ENCODE data around the gene CAPN14.
A peak's percentile ranks its signal among the peaks of the same experiment; 100 is the strongest.

The CAPN14 gene

DNA sequence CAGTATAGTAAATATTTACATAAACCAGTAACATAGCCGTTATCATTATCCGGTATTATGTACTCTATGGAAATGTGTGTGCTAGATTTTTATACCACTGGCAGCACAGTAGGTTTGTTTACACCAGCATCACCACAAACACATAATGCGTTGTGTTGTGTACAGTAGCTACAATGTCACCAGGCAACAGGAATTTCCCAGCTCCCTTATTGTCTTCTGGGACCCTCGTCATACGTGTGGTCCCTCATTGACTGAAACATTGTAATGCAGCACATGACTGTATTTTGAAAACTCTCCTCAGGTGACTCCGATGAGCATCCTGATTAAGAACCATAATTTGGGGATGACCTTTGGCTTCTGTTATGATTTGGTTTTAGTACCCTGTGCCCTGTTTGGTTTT, 47.9 kb upstream of the CAPN14 start (continued):
- TF ChIP-seq, protein P1, sequence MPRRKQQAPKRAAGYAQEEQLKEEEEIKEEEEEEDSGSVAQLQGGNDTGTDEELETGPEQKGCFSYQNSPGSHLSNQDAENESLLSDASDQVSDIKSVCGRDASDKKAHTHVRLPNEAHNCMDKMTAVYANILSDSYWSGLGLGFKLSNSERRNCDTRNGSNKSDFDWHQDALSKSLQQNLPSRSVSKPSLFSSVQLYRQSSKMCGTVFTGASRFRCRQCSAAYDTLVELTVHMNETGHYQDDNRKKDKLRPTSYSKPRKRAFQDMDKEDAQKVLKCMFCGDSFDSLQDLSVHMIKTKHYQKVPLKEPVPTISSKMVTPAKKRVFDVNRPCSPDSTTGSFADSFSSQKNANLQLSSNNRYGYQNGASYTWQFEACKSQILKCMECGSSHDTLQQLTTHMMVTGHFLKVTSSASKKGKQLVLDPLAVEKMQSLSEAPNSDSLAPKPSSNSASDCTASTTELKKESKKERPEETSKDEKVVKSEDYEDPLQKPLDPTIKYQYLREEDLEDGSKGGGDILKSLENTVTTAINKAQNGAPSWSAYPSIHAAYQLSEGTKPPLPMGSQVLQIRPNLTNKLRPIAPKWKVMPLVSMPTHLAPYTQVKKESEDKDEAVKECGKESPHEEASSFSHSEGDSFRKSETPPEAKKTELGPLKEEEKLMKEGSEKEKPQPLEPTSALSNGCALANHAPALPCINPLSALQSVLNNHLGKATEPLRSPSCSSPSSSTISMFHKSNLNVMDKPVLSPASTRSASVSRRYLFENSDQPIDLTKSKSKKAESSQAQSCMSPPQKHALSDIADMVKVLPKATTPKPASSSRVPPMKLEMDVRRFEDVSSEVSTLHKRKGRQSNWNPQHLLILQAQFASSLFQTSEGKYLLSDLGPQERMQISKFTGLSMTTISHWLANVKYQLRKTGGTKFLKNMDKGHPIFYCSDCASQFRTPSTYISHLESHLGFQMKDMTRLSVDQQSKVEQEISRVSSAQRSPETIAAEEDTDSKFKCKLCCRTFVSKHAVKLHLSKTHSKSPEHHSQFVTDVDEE (CRISPR knock-in tag; IDR thresholded peaks at IDR 0.05), result no peak
- TF ChIP-seq BACH2 (CRISPR knock-in tag; IDR thresholded peaks at IDR 0.05; ENCODE audit: borderline replicate concordance) (no peak), PPARA (CRISPR knock-in tag; IDR thresholded peaks at IDR 0.05; ENCODE audit: borderline replicate concordance) (no peak), TCF4 (CRISPR knock-in tag; IDR thresholded peaks at IDR 0.05; ENCODE audit: borderline replicate concordance) (no peak)
- TF ChIP-seq, protein P2, sequence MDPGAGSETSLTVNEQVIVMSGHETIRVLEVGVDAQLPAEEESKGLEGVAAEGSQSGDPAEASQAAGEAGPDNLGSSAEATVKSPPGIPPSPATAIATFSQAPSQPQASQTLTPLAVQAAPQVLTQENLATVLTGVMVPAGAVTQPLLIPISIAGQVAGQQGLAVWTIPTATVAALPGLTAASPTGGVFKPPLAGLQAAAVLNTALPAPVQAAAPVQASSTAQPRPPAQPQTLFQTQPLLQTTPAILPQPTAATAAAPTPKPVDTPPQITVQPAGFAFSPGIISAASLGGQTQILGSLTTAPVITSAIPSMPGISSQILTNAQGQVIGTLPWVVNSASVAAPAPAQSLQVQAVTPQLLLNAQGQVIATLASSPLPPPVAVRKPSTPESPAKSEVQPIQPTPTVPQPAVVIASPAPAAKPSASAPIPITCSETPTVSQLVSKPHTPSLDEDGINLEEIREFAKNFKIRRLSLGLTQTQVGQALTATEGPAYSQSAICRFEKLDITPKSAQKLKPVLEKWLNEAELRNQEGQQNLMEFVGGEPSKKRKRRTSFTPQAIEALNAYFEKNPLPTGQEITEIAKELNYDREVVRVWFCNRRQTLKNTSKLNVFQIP (CRISPR knock-in tag; IDR thresholded peaks at IDR 0.05; ENCODE audit: borderline replicate concordance, low read depth), result no peak

DNA sequence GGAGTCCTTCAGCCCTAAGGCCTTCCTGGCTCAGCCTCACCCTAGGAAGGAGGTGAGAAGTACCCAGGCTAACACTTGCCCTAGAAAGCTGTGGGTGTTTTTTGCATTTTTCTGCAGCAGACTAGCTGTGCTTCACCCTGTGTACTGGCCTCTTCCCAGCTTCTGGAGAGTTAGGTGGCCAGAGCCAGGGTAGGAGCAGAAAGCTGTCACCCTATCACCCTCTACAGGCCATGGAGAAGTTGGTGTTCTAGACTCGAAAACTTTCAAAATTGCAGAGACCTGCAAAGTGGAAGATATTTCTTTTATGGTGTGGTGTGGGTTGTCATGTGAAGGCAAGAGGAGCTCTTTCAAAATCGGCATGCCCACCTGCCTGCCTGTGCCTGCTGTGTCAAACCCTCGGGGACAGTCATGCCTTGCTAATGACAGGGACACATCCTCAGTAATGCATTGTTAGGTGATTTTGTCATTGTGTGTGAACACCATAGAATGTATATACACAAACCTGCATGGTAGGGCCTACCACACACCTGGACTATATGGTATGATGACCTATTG, 46.4 kb upstream of the CAPN14 start:
- ATAC-seq, result peak; percentile 35

DNA sequence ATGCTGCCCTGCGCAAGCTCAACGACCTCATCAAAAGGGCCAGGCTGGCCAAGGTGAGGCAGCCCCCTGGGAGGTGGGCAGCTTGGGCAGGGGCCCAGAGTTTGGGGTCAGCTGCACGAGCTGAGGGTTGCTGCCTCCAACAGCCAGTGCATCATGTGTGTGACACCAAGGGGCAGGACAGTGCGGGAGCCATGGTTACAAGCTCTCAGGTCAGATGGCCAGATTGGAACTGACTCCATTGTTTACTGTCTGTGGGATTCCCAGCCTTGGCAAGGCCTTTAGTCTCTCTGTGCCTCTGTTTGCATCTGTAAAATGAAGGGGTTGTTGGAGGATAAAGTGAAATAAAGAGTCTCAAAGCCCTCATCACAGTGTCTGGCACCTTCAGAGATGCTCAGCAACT, 43.6 kb upstream of the CAPN14 start:
- no peak for TF ChIP-seq OSR1 (CRISPR knock-in tag; IDR thresholded peaks at IDR 0.05)
- TF ChIP-seq PPARA (CRISPR knock-in tag; IDR thresholded peaks at IDR 0.05; ENCODE audit: borderline replicate concordance), result no peak
- TF ChIP-seq CSDC2 (CRISPR knock-in tag; IDR thresholded peaks at IDR 0.05), result no peak
- TF ChIP-seq ESRRG (CRISPR knock-in tag; IDR thresholded peaks at IDR 0.05), result no peak
- no peak for TF ChIP-seq ZC3H10 (CRISPR knock-in tag; IDR thresholded peaks at IDR 0.05)
- TF ChIP-seq GLIS3 (CRISPR knock-in tag; IDR thresholded peaks at IDR 0.05), result no peak
- TF ChIP-seq, protein P1 (CRISPR knock-in tag; IDR thresholded peaks at IDR 0.05), result no peak
- TF ChIP-seq ZFP30 (CRISPR knock-in tag; IDR thresholded peaks at IDR 0.05), result no peak
- TF ChIP-seq SNAI2 (CRISPR knock-in tag; IDR thresholded peaks at IDR 0.05), result no peak
- TF ChIP-seq ARNTL (CRISPR knock-in tag; IDR thresholded peaks at IDR 0.05; ENCODE audit: borderline replicate concordance, low read depth), result no peak
- TF ChIP-seq, protein P3, sequence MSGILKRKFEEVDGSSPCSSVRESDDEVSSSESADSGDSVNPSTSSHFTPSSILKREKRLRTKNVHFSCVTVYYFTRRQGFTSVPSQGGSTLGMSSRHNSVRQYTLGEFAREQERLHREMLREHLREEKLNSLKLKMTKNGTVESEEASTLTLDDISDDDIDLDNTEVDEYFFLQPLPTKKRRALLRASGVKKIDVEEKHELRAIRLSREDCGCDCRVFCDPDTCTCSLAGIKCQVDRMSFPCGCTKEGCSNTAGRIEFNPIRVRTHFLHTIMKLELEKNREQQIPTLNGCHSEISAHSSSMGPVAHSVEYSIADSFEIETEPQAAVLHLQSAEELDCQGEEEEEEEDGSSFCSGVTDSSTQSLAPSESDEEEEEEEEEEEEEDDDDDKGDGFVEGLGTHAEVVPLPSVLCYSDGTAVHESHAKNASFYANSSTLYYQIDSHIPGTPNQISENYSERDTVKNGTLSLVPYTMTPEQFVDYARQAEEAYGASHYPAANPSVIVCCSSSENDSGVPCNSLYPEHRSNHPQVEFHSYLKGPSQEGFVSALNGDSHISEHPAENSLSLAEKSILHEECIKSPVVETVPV (CRISPR knock-in tag; IDR thresholded peaks at IDR 0.05), result no peak
- no peak for TF ChIP-seq BACH2 (CRISPR knock-in tag; IDR thresholded peaks at IDR 0.05; ENCODE audit: borderline replicate concordance)
- no peak for TF ChIP-seq TOX (CRISPR knock-in tag; IDR thresholded peaks at IDR 0.05; ENCODE audit: borderline replicate concordance)
- ATAC-seq, result no peak

More for the DNA sequence above, 46.4 kb upstream of the CAPN14 start:
- no peak for TF ChIP-seq RARB (CRISPR knock-in tag; IDR thresholded peaks at IDR 0.05)
- TF ChIP-seq, protein P4, sequence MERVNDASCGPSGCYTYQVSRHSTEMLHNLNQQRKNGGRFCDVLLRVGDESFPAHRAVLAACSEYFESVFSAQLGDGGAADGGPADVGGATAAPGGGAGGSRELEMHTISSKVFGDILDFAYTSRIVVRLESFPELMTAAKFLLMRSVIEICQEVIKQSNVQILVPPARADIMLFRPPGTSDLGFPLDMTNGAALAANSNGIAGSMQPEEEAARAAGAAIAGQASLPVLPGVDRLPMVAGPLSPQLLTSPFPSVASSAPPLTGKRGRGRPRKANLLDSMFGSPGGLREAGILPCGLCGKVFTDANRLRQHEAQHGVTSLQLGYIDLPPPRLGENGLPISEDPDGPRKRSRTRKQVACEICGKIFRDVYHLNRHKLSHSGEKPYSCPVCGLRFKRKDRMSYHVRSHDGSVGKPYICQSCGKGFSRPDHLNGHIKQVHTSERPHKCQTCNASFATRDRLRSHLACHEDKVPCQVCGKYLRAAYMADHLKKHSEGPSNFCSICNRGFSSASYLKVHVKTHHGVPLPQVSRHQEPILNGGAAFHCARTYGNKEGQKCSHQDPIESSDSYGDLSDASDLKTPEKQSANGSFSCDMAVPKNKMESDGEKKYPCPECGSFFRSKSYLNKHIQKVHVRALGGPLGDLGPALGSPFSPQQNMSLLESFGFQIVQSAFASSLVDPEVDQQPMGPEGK (CRISPR knock-in tag; IDR thresholded peaks at IDR 0.05; ENCODE audit: borderline replicate concordance), result no peak
- no peak for TF ChIP-seq CSDC2 (CRISPR knock-in tag; IDR thresholded peaks at IDR 0.05)
- TF ChIP-seq ZC3H10 (CRISPR knock-in tag; IDR thresholded peaks at IDR 0.05), result no peak
- TF ChIP-seq ZFP3 (CRISPR knock-in tag; IDR thresholded peaks at IDR 0.05), result no peak
- TF ChIP-seq ESRRG (CRISPR knock-in tag; IDR thresholded peaks at IDR 0.05), result no peak
- no peak for TF ChIP-seq SNAI2 (CRISPR knock-in tag; IDR thresholded peaks at IDR 0.05)
- TF ChIP-seq BACH2 (CRISPR knock-in tag; IDR thresholded peaks at IDR 0.05; ENCODE audit: borderline replicate concordance), result no peak
- TF ChIP-seq, protein P2 (CRISPR knock-in tag; IDR thresholded peaks at IDR 0.05; ENCODE audit: borderline replicate concordance, low read depth), result no peak
- TF ChIP-seq ZNF70 (CRISPR knock-in tag; IDR thresholded peaks at IDR 0.05), result no peak
- no peak for TF ChIP-seq TCF4 (CRISPR knock-in tag; IDR thresholded peaks at IDR 0.05; ENCODE audit: borderline replicate concordance)
